Stromal cell of bone marrow (primary cell): Measurements from ENCODE around the gene DZIP3.
A peak's percentile ranks its signal among the peaks of the same experiment; 100 is the strongest.
"Not testable (repeated sequence)": the region's sequence is repeated elsewhere in the genome, so short reads cannot be mapped to it uniquely, and the experiment has no call there.

ENCODE experiments used
- DNase-seq: peaks from one replicate; pipeline ENCODE4 v3.0.0-alpha.2; 2012; ENCODE audit warnings: low read depth

DZIP3 gene

DNA sequence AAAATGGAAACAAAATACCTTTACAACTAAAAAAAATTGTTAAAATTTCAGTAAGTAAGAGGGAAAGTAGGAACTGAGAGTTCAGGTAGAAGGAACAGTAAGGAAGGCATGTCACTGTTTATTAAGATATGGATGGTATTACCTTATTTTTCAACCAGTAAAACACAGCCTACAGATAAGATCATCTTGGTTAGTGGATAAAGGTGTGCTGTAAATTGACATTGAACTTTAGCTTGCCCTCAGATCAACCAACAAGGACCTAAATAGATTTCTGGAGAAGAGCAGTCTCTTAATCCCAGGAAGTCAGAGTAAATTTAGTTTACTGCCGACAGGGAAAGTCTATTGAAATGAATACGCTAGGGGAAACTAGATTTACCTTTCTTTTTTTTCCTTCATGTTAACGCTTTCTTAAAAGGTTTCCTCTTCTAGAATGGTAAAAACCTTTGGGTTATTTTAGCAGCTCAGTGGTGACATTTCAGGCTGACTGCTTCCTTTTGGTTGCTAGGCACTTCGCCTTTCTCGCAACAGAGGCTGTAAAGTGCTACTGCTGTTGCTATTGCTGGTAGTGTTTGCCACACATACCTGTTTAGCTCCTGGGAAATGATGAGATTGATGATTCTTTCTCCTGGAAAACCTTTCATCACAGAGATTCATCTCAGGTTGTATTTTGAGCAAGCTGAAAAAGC, 12.9 kb downstream of the DZIP3 start:
- DNase-seq: no peak

DNA sequence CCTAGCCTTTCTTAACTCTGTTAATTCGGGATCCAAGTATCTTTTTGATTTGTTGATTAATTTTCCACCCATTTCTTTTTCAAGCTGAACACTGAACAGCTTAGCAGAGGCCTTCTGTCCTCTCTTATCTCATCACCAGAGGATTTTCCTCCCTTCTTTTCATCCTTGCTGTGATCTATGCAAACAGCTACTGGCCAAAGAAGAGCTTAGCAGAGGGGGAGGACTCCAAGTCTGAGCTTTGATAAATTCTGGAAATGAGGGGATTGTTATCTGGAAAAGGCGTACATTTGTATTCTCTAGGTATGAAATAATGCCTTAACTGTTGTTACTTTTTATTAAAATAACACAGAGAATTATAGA, 13.4 kb downstream of the DZIP3 start:
- no peak for DNase-seq

DNA sequence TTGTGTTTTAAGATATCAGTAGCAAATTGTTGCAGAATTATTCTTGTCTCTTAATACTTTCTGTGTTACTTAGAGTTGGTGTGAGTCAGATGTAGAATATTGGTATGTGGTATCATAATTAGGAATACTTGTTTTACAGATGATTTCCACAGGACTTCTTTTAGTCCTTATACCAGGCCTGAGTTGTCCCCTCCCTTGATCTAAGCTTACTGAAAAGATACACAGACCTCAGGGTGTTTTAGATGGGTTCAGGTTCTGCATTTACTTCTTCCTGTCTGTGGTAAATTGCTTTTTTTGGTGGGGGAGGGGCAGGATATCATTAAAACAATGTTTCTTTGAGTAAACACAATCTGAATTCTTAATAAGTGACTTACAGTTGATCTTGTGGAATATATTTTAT, 14.2 kb downstream of the DZIP3 start:
- DNase-seq: no peak

DNA sequence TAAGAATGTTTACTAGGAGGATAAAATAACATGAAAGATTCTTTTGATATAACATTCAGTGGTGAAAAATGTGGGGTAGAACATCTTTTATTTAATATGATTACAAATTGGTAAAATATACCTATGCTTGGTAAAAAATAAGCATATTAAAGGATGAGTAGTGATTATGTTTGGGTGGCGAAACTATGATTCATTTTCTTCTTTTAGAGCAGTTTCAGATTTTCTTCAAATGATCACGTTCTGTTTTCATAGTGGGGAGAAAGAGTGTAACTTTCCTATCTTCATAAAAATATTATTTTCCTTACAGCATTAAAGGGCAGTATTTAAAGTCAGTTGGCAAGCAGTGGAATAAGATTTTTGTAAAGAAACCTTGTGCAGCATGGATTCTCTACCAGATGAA, 15.5 kb downstream of the DZIP3 start:
- DNase-seq: no peak

DNA sequence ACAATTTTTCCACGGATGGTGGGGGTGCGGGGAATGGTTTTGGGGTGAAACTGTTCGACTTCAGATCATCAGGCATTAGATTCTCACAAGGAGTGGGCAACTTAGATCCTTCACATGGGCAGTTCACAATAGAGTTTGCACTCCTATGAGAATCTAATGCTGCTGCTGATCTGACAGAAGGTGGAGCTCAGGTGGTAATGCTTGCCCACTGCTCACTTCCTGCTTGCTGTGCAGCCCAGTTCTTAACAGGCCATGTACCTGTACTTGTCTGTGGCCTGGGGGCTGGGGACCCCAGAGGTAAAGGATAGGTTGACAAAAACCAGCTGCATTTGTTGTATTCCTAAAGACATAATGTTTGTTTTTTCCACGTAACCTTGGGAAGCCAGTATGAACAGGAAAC, 16.0 kb downstream of the DZIP3 start:
- no peak for DNase-seq

DNA sequence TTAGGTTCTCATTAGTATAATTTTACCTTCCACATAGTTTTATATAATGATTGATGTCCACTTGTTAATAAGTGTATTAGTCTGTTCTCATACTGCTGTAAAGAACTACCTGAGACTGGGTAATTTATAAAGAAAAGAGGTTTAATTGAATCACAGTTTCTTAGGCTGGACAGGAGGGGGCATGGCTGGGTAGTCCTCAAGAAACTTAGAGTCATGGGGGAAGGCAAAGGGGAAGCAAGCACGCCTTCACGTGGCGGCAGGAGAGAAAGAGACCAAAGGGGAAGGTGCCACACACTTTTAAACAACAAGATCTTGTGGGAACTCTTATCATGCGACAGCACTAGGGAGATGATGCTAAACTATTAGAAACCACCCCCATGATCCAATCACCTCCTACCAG, 19.2 kb downstream of the DZIP3 start:
- DNase-seq: no peak

DNA sequence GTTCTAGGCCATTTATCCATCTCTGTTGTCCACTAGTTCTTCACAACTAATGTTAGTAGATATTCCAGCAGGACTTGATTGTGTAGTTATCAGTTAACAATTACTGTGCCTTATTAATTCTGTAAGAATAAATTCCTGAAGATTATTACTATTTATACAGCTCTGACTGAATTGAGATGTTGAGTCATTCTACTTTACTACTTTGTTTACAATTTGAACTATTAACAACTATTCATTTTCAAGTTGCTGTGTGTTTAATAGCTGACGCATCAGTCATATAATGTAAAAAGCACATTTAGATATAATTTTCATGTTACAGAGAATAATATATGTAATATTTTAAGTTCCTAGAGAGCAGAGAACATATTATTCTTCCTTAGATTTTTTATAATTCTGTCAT, 21.1 kb downstream of the DZIP3 start:
- DNase-seq: no peak

DNA sequence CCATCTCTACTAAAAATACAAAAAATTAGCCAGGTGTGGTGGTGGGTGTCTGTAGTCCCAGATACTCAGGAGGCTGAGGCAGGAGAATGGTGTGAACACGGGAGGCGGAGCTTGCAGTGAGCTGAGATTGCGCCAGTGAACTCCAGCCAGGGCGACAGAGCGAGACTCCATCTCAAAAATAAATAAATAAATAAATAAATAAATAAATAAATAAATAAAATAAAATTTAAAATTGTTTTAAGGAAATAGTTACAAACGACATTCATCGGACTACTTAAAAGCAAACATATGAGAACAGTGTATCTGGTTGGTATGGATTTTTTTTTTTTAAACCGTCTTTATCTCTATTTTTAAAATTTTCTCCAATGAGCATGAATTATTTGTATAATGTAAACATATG, 26.6 kb downstream of the DZIP3 start:
- DNase-seq: not testable (repeated sequence)

DNA sequence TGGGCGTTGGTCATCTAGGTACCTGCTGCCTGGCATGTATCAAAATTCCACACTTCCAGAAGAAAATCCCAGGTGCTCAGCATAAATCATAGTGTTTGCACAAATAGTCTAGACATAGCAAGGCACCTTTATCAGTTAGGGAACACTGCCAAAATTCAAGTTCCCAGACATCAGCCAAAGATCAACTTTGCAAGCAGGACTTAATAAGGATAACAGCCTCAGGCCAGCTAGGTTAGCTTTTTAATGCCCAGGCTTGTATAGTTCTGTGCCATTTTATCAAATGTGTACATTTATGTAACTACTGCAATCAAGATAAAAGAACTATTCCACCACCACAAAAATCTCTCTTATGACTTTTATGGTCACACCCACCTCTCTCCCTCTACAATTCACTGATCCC, 30.7 kb downstream of the DZIP3 start:
- DNase-seq: no peak

DNA sequence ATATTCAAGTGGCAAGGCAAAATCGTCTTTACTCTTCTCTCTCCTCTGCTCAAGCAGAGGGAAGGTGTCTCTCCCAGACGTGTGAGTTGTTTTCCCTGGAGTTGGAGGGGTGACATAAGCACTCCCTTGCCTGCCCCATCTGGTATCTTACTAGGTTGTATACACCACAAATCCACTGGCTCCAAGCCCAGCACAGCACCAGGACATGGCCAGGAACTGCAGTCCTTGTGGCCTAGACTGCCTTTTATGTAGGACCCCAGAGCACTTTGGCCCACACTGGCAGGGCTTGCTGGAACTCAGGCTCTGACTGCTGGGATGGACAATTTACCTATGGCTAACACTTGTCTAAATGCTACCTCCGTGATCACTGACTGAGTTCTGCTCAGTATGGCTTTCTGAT, 34.0 kb downstream of the DZIP3 start:
- DNase-seq: no peak

DNA sequence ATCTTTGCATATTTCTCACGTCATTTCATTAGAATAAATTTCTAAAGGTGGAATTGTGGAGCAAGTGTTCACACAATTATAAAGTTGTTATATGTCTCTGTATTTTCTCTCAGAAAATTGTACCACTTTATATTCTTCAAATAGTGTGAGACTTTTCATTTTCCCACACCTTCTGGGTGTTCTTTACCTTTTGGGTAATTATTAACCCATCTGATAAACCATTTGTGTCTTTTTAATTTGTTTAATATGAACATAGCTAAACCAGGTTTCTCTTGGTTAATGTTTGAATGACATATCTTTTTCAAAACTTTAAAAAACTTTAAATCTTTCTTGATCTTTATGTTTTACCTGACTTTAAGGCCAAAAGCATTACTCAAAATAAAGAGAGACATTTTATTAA, 40.5 kb downstream of the DZIP3 start:
- DNase-seq: no peak

DNA sequence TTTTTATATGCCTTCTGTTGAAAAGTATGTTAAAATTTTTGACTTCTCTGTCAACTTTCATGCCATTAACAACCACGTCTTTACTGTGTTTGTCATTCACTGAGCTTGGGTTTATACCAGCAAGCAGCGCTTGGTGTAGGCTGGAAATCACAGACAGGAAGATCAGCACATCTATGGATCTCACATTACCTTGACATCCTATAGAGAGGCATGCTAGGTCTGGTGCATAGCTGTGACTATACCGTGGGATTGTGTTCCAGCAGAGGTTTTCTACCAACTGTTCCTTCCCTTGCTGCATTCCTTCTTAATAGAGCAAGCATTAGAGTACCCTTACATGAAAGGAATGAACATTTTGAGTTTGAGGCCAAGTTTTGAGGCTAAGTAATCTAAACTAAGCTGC, 53.0 kb downstream of the DZIP3 start:
- DNase-seq: no peak

DNA sequence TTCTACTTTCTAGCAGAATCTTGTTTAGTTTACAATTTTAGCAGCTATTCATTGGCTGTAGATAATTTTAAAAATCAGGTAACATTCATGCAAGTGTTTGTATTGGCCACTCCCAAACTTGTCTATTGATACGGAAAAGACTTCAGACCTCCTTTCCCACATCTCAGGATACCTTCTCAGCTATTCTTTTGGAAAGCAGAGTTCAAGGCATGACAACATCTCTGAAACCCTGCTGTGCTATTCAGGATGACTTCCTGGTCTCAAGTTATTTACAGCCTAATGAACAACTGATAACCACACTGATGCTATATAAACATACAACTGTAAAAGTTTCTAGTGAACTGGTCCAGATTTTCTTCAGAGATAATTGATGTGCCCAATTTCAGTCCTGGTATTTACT, 55.8 kb downstream of the DZIP3 start:
- DNase-seq: no peak

DNA sequence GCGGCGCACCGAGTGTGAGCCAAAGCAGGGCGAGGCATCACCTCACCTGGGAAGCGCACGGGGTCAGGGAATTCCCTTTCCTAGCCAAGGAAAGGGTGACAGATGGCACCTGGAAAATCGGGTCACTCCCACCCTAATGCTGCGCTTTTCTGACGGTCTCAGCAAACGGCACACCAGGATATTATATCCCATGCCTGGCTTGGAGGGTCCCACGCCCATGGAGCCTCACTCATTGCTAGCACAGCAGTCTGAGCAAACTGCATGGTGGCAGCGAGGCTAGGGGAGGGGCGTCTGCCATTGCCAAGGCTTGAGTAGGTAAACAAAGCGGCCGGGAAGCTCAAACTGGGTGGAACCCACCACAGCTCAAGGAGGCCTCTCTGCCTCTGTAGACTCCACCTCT, 66.1 kb downstream of the DZIP3 start:
- DNase-seq: not testable (repeated sequence)

DNA sequence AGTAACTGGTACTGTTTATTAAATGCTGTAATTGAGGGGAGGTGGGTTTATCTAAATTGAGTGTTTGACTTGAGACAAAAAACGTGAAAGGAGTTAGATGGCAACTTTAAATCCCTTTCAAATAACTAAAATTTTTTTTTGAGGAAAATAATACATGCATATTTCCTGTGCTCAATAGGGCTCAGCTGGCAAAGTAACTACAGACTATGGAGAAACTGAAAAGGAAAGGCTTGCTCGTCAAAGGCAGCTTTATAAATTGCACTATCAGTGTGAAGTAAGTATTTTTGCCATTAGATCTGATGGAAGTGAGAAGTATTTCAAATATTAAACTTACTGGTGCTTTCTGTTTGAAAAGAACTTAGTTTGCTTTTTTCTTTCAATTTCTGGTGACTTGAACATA, 72.2 kb downstream of the DZIP3 start:
- DNase-seq: no peak

DNA sequence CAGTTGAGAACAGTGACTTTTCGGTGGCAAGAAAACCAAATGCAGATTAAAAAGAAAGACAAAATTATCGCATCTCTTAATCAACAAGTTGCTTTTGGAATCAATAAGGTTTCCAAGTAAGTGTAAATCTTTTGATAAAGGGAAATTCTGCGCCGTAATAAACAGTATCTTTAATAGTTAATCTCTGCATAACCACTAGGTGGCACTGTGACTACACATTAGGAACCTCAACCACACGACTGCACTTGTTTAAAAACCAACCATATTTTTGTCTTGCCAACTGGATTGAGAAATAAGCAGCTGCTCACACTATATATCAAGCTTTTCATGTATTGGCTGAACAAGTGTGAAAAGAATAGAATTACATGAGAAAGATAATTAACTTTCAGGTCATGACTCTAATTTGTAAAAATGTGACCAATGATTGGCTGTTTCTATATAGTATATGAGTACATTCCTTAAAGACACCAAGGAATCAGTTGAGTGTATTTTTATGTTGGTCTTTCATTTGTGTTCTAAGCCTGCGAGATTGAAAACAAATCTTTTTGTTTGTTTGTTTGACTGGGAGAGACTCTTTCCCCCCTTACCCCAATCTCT, 72.7 kb downstream of the DZIP3 start:
- DNase-seq: peak; percentile 63

DNA sequence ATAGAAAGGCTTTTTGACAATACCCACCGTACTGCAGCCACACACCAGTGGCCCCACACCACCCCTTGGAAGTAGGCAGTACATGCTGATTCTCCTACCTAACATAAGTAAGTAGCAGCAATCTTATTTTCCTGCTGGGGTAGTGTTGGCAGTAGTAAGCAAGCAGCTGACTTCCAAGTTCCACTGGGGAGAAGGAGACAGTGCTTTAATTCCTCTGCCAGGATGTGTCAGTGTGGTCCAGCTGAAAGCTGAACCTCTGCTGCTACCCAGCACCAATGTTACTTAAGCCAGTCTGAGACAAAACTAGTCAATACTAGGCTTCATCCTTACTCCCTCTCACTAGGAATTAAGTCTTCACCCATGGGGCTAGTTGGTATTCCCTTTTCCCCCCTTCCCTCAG, 74.7 kb downstream of the DZIP3 start:
- DNase-seq: no peak

DNA sequence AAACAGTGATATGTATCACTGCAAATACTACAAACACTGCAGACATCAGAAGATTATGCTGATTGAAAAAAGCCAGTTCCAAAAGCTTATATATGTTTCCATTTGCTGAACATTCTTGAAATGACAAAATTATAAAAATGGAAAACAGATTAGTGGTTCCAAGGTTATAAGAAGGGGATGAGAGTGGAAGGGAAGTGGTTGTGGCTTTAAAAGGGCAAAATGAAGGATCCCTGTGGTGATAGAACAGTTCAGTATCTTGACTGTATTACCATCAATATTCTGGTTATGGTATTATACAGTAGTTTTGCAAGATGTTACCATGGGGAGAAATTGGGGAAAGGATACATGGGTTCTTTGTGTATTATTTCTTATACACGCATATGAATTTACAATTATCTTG, 77.8 kb downstream of the DZIP3 start:
- no peak for DNase-seq

DNA sequence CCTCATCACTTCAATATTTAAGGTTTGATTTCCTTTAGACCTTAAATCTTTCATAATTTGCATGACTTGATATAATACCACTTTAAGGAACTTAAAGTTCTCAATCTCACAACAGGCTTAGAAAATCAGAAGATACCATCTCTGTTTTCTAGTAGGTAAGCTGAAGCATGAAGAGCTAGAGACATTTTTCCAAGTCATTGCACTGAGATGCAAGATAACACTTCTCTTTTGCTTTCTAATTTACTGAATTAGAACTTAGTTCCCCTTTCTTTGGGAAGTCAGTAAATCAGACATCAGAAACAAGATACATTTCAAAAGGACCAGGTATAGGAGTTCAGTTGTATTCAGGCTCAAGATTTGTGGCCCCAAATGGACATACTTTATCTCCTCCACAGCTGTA, 79.7 kb downstream of the DZIP3 start:
- no peak for DNase-seq

DNA sequence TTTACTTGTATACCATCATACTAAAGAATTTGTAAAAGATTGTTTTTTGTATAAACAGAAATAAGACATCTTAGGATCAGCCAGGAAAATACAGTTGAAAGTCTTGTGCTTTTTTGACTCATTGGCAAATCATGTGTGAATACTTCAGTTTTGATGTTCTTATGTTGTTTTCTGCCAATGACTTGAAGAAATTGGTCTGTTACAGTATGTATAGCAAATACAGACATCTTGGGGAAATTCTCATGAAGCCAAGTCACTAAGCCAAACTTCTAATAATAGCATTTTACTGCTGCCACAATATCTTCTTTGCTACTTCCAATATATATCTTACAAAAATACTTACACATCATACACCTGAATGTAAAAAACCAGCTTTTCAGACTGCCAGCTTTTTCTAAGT, 83.2 kb downstream of the DZIP3 start:
- DNase-seq: no peak

DNA sequence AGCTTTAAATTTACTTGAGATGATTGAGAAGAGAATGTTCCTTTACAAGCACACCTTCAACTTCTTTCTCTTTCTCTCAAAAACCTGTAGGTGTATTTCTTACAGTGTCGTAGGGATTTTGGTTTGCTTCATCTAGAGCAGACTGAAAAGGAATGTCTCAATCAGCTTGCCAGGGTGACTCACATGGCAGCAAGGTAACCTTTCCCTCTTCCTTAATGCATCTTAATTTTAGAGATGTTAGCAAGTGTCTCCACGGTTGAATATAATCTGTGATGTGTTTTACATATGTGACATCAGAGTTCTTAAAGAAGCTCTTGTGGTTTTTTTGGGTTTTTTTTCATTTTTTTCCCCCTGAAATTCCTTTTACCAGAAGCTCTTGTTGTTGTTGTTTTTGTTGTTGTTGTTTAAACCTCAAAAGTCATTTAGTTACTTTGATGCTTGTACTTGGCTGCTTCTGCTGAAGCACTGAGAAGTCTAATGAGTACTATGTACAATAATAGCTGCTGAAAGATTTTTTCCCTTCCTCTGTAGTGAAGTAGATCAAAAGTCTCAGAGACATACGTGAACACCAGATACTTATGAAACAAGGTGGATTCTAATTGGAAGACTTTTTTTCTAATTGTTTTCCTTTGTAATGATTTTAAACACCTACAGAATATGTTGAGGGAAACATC, 84.6 kb downstream of the DZIP3 start:
- no peak for DNase-seq

DNA sequence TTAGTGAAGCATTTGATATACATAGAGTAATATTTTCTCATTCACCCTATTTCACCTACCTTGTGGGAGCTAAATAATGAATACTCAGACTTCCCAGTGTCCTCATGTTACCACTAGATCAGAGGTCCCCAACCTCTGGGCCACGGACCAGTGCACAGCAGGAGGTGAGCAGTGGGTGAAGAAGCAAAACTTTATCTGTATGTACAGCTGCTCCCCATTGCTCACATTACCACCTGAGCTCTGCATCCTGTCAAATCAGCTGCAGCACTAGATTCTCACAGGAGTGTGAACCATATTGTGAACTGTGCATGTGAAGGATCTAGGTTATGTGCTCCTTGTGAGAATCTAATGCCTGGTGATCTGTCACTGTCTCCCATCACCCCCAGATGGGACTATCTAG, 88.3 kb downstream of the DZIP3 start:
- DNase-seq: no peak

DNA sequence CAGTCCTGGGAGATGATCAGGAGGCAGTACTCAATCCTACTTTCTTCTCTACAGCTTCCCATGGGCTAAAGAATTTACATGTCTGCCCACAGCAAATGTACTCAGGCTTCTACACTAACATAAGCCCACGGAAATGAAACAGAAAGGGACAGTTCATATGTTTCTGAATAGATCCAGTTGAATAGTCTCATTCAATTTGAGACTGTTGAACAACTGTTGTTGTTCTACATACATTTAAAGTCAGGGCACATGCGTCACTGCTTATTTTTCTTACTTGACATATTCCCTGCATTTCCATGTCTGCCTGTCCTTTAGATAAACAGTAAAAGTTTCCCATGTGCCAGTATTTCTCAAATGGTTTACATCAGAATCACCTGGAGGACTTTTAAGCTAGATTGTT, 102.8 kb downstream of the DZIP3 start:
- DNase-seq: not testable (repeated sequence)

DNA sequence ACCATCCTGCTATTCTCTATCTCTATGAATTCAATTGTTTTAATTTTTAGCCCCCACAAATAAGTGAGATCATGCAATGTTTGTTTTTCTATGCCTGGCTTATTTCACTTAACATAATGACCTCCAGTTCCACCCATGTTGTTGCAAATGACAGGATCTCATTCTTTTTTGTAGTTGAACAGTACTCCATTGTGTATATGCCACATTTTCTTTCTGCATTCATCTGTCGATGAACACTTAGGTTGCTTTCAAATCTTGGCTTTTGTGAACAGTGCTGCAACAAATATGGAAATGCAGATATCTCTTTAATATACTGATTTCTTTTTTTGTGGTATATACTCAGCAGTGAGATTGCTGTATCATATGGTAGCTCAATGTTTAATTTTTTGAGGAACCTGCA, 108.9 kb downstream of the DZIP3 start:
- DNase-seq: no peak
